K562 treated with DMSO at 1 percent for 24 hours (cell line): ENCODE data around the gene ABLIM2. TPM values are rescaled to one million over a fixed set of nuclear protein-coding genes. Genes with fewer than 3 reads are reported as not detected.

Experiments used
- total RNA-seq: library from RNA; unstranded; fragments of 300-600 nt; gene quantifications from 2 replicates; pipeline ENCODE4 v1.2.3, GENCODE V29; 2022; ENCODE audit warnings: low read depth; ENCODE audit not compliant: insufficient read depth

The ABLIM2 gene
- total RNA-seq = not detected in 2 replicates

GRCh38 chr4:8158710-8159536, at the start of gene ABLIM2:
Gene ABLIM2, minus strand, starts transcription at chr4:8158813. Its CDS starts 124 bp downstream, at chr4:8158689.

GRCh38 chr4:8198906-8199593, 40.4 kb upstream of the ABLIM2 start, which contains the start of gene SH3TC1:
Gene SH3TC1, plus strand, starts transcription at chr4:8199290. Its CDS starts 5,905 bp downstream, at chr4:8205195.

GRCh38 chr4:7939377-7940108, 219.1 kb downstream of the ABLIM2 start, which contains the start of gene AFAP1:
Gene AFAP1, minus strand, starts transcription at chr4:7939861. Its CDS starts 67,783 bp downstream, at chr4:7872078.

Other genes with a start within 250 kb of the ABLIM2 start
- gene AFAP1, start 219.0 kb downstream of the ABLIM2 start, total RNA-seq = 0.27 and 0.31 TPM in 2 replicates
- gene SH3TC1, start 40.5 kb upstream of the ABLIM2 start, total RNA-seq = 9.5 and 12.4 TPM in 2 replicates
- gene HTRA3, start 110.9 kb upstream of the ABLIM2 start, total RNA-seq = 1.4 and 1.7 TPM in 2 replicates